SU-DHL-6 (cell line): ENCODE results near the gene PRKN.

Source experiments
- H2AFZ ChIP-seq: fragments of 200-600 bp; sonication (generic); 2 replicates; pipeline ENCODE4 v1.6.1; 2014; ENCODE audit warnings: low read depth, mild to moderate bottlenecking, moderate library complexity, mixed read lengths, antibody characterized with exemption, low read length; ENCODE audit not compliant: severe bottlenecking
- H3F3A ChIP-seq: fragments of 200-600 bp; shearing (Covaris generic); 2 replicates; pipeline ENCODE4 v1.6.0; 2016; ENCODE audit warnings: antibody characterized with exemption, mild to moderate bottlenecking; ENCODE audit not compliant: insufficient read depth
- H3K27ac ChIP-seq: fragments of 200-600 bp; sonication (generic); 2 replicates; pipeline ENCODE4 v1.5.1; 2016; ENCODE audit warnings: low read depth, mild to moderate bottlenecking, low read length, moderate library complexity, mixed read lengths
- H3K27me3 ChIP-seq: fragments of 200-600 bp; sonication (generic), shearing (Covaris generic); 2 replicates; pipeline ENCODE4 v1.6.0; 2014; ENCODE audit warnings: mild to moderate bottlenecking, low read length
- H3K36me3 ChIP-seq: fragments of 200-600 bp; sonication (generic); 2 replicates; pipeline ENCODE4 v1.6.1; 2014; ENCODE audit warnings: mild to moderate bottlenecking, low read length, mixed read lengths
- H3K4me2 ChIP-seq: fragments of 300-600, 200-600 bp; shearing (Covaris generic), sonication (generic); 2 replicates; pipeline ENCODE4 v1.6.0; 2014; ENCODE audit warnings: low read length, low read depth, mild to moderate bottlenecking; ENCODE audit not compliant: poor library complexity, severe bottlenecking
- H3K4me3 ChIP-seq: fragments of 200-600 bp; sonication (generic); 2 replicates; pipeline ENCODE4 v1.5.1; 2014; ENCODE audit warnings: antibody characterized with exemption, low read length, mild to moderate bottlenecking, mixed read lengths; ENCODE audit not compliant: insufficient read depth, poor library complexity, severe bottlenecking
- H3K79me2 ChIP-seq: fragments of 200-600 bp; sonication (generic); 2 replicates; pipeline ENCODE4 v1.6.1; 2014; ENCODE audit warnings: mild to moderate bottlenecking, low read length, moderate library complexity; ENCODE audit not compliant: insufficient read depth
- H3K9ac ChIP-seq: fragments of 200-600 bp; sonication (generic); 2 replicates; pipeline ENCODE4 v1.7.0; 2014; ENCODE audit warnings: mild to moderate bottlenecking, low read length
- H3K9me2 ChIP-seq: fragments of 200-600 bp; sonication (generic); replicated peaks from 2 replicates; pipeline ENCODE4 v1.6.1; 2014; ENCODE audit warnings: low read length; ENCODE audit not compliant: insufficient read depth
- H3K9me3 ChIP-seq: fragments of 200-600 bp; sonication (generic); 2 replicates; pipeline ENCODE4 v1.6.1; 2014; ENCODE audit warnings: low read length, mixed read lengths; ENCODE audit not compliant: insufficient read depth
- H4K20me1 ChIP-seq: fragments of 200-600 bp; sonication (generic); 2 replicates; pipeline ENCODE4 v1.6.1; 2014; ENCODE audit warnings: low read depth, mild to moderate bottlenecking, antibody characterized with exemption, low read length, moderate library complexity, mixed read lengths
- CTCF ChIP-seq: fragments of 200-600 bp; sonication (generic); IDR thresholded peaks from one replicate; pipeline ENCODE4 v1.5.1; 2017; ENCODE audit warnings: antibody characterized with exemption, mild to moderate bottlenecking, low read length, moderate library complexity; ENCODE audit not compliant: insufficient read depth, poor library complexity, severe bottlenecking
- EZH2phosphoT487 ChIP-seq: fragments of 200-600 bp; sonication (generic), shearing (Covaris generic); conservative IDR thresholded peaks from 2 replicates; pipeline ENCODE4 v1.6.1; 2018; ENCODE audit warnings: mild to moderate bottlenecking, antibody characterized with exemption, low read length, moderate library complexity, mixed read lengths

The PRKN gene

GRCh38 chr6:161477876-161478425, 1249.6 kb downstream of the PRKN start:
- no peaks in the 10 kb centered on the region for H3K27me3 ChIP-seq
- H3K9me2 ChIP-seq, result no peaks in the 10 kb centered on the region
- no peak overlapping the region for H3K4me3 ChIP-seq
- H3F3A ChIP-seq, result no peaks in the 10 kb centered on the region
- H3K27ac ChIP-seq, result no peak overlapping the region
- H4K20me1 ChIP-seq, result no peaks in the 10 kb centered on the region
- no peak for TF ChIP-seq CTCF
- TF ChIP-seq EZH2phosphoT487, result no peak
- H3K9me3 ChIP-seq, result no peaks in the 10 kb centered on the region
- no peak overlapping the region for H3K9ac ChIP-seq
- H3K4me2 ChIP-seq, result no peak overlapping the region
- no peak overlapping the region for H2AFZ ChIP-seq
- no peaks in the 10 kb centered on the region for H3K79me2 ChIP-seq
- no peaks in the 10 kb centered on the region for H3K36me3 ChIP-seq

- H3K27me3 ChIP-seq, result no peaks in the 10 kb centered on the region
These were observed 1250.9 kb downstream of the PRKN start for GRCh38 chr6:161476711-161477110.

GRCh38 chr6:161465403-161465802, 1262.2 kb downstream of the PRKN start:
- H4K20me1 ChIP-seq, result no peaks in the 10 kb centered on the region
- no peaks in the 10 kb centered on the region for H3K9me3 ChIP-seq
- no peak overlapping the region for H3K4me2 ChIP-seq
- no peak overlapping the region for H3K27ac ChIP-seq
- no peak overlapping the region for H2AFZ ChIP-seq
- no peaks in the 10 kb centered on the region for H3F3A ChIP-seq
- no peaks in the 10 kb centered on the region for H3K27me3 ChIP-seq
- no peaks in the 10 kb centered on the region for H3K36me3 ChIP-seq
- no peak overlapping the region for H3K4me3 ChIP-seq
- no peaks in the 10 kb centered on the region for H3K9me2 ChIP-seq
- H3K9ac ChIP-seq, result no peak overlapping the region
- no peaks in the 10 kb centered on the region for H3K79me2 ChIP-seq
- TF ChIP-seq EZH2phosphoT487 (no peak), CTCF (no peak)

More at GRCh38 chr6:161476711-161477110, 1250.9 kb downstream of the PRKN start:
- Histone ChIP-seq H3K9me3 (no peaks in the 10 kb centered on the region), H3K36me3 (no peaks in the 10 kb centered on the region), H3K4me3 (no peak overlapping the region), H3K9me2 (no peaks in the 10 kb centered on the region), H4K20me1 (no peaks in the 10 kb centered on the region), H3K9ac (no peak overlapping the region), H3K79me2 (no peaks in the 10 kb centered on the region), H3K27ac (no peak overlapping the region), H3K4me2 (no peak overlapping the region), H3F3A (no peaks in the 10 kb centered on the region), H2AFZ (no peak overlapping the region)
- TF ChIP-seq EZH2phosphoT487 (no peak), CTCF (no peak)
